ENCODE results near the gene STON2. TPM values are rescaled to one million over a fixed set of nuclear protein-coding genes. Genes with fewer than 3 reads are reported as not detected.

The STON2 gene
- total and polyA plus RNA-seq, 2 of the 13 experiments (the other 11 are each of a cell fraction or from before 2014, with no cell fraction given) = 2.1 to 11.0 TPM

GRCh38 chr14:81303258-81303935, 96.7 kb downstream of the STON2 start (continued):
- TF ChIP-seq GRHL1 (CRISPR knock-in tag; conservative IDR thresholded peaks at IDR 0.05) = no peak
- peak; percentile 4; the same call in 1 of the 2 replicates for TF ChIP-seq GMEB1 (CRISPR knock-in tag; IDR thresholded peaks at IDR 0.05; ENCODE audit: borderline replicate concordance)
- TF ChIP-seq ZNF790 (CRISPR knock-in tag; IDR thresholded peaks at IDR 0.05; ENCODE audit: borderline replicate concordance) = no peak
- no peak for TF ChIP-seq ZNF589 (CRISPR knock-in tag; conservative IDR thresholded peaks at IDR 0.05)
- peak; percentile 90; the same call in 1 of the 2 replicates for TF ChIP-seq ZNF609 (CRISPR knock-in tag; IDR thresholded peaks at IDR 0.05; ENCODE audit: borderline replicate concordance)
- TF ChIP-seq RERE (CRISPR knock-in tag; IDR thresholded peaks at IDR 0.05; ENCODE audit: low read depth) = peak; percentile 47; the same call in 1 of the 2 replicates
- no peak for TF ChIP-seq SNAPC2 (CRISPR knock-in tag; IDR thresholded peaks at IDR 0.05)
- no peak for TF ChIP-seq CHD4 (IDR thresholded peaks at IDR 0.05; ENCODE audit: borderline replicate concordance, low read length)
